HG02678 (cell line): Measurements from ENCODE around the gene SSR2.
"Not testable (repeated sequence)": the region's sequence is repeated elsewhere in the genome, so short reads cannot be mapped to it uniquely, and the experiment has no call there.

Source experiments
- ATAC-seq: cut with Tn5 transposase; IDR thresholded peaks from one replicate; pipeline ENCODE4 v1.9.1; 2021; ENCODE audit warnings: mild to moderate bottlenecking, moderate library complexity; ENCODE audit not compliant: unreplicated experiment

Gene SSR2

GRCh38 chr1:156048663-156049258, 28.0 kb upstream of the SSR2 start:
- ATAC-seq = no peak

GRCh38 chr1:156045076-156045475, 24.3 kb upstream of the SSR2 start:
- ATAC-seq = no peak

- ATAC-seq = no peak
These were observed 22.1 kb upstream of the SSR2 start for GRCh38 chr1:156042828-156043227.

- ATAC-seq = not testable (repeated sequence)
These were observed 14.2 kb upstream of the SSR2 start for GRCh38 chr1:156034991-156035390.

GRCh38 chr1:156033011-156033410, 12.3 kb upstream of the SSR2 start:
- no peak for ATAC-seq

- ATAC-seq = no peak
These were observed 5.8 kb upstream of the SSR2 start for GRCh38 chr1:156026588-156026987.

- no peak for ATAC-seq
These were observed 5.1 kb upstream of the SSR2 start for GRCh38 chr1:156025876-156026275.

- ATAC-seq = no peak
These were observed 4.0 kb upstream of the SSR2 start for GRCh38 chr1:156024801-156025200.

- no peak for ATAC-seq
These were observed 1.2 kb upstream of the SSR2 start for GRCh38 chr1:156021954-156022353.

GRCh38 chr1:156021093-156021428, 310 bp upstream of the SSR2 start:
- no peak for ATAC-seq

GRCh38 chr1:156019946-156020292, 832 bp downstream of the SSR2 start:
- no peak for ATAC-seq

- no peak for ATAC-seq
These were observed 5.9 kb downstream of the SSR2 start for GRCh38 chr1:156014829-156015228.

- peak; percentile 83 for ATAC-seq
These were observed 8.5 kb downstream of the SSR2 start for GRCh38 chr1:156012051-156012817.

GRCh38 chr1:156009404-156009803, 11.3 kb downstream of the SSR2 start:
- ATAC-seq = no peak

- ATAC-seq = no peak
These were observed 13.9 kb downstream of the SSR2 start for GRCh38 chr1:156006666-156007376.

GRCh38 chr1:156004843-156005584, 15.7 kb downstream of the SSR2 start:
- ATAC-seq = no peak

GRCh38 chr1:156003923-156004188, 16.9 kb downstream of the SSR2 start:
- ATAC-seq = no peak

- no peak for ATAC-seq
These were observed 18.4 kb downstream of the SSR2 start for GRCh38 chr1:156002188-156002911.

GRCh38 chr1:156001662-156002171, 19.0 kb downstream of the SSR2 start:
- ATAC-seq = no peak

GRCh38 chr1:156001021-156001661, 19.6 kb downstream of the SSR2 start:
- ATAC-seq = no peak
